Measurements from ENCODE around the gene MMP17.

The MMP17 gene

GRCh38 chr12:131896811-131897270, 68.6 kb downstream of the MMP17 start:
- peak overlapping the region; percentile 67 for H3K4me3 ChIP-seq (ENCODE audit: low read length)
- no peak for DNase-seq
- H3F3A ChIP-seq (ENCODE audit: insufficient read depth, low read length): no peaks in the 10 kb centered on the region
- H2AFZ ChIP-seq (ENCODE audit: low read length): no peak overlapping the region
- H3K36me3 ChIP-seq (replicated peaks; ENCODE audit: insufficient read depth, low read length): no peaks in the 10 kb centered on the region
- H3K9me2 ChIP-seq (replicated peaks; ENCODE audit: insufficient read depth, low read length): no peaks in the 10 kb centered on the region
- no peaks in the 10 kb centered on the region for H3K4me1 ChIP-seq (ENCODE audit: low read length)
- peak overlapping the region; percentile 67; the same call in 1 of the 2 replicates for H3K27ac ChIP-seq (ENCODE audit: low read length)
- H4K20me1 ChIP-seq (ENCODE audit: insufficient read depth, low read length): no peaks in the 10 kb centered on the region
- H3K79me2 ChIP-seq (ENCODE audit: low read length): no peaks in the 10 kb centered on the region; the same call in 1 of the 2 replicates
- TF ChIP-seq EZH2 (optimal IDR thresholded peaks at IDR 0.05; ENCODE audit: low read depth, low read length) (no peak), EZH2phosphoT487 (IDR thresholded peaks at IDR 0.05; ENCODE audit: low read length) (no peak)
- TF ChIP-seq, protein P1, sequence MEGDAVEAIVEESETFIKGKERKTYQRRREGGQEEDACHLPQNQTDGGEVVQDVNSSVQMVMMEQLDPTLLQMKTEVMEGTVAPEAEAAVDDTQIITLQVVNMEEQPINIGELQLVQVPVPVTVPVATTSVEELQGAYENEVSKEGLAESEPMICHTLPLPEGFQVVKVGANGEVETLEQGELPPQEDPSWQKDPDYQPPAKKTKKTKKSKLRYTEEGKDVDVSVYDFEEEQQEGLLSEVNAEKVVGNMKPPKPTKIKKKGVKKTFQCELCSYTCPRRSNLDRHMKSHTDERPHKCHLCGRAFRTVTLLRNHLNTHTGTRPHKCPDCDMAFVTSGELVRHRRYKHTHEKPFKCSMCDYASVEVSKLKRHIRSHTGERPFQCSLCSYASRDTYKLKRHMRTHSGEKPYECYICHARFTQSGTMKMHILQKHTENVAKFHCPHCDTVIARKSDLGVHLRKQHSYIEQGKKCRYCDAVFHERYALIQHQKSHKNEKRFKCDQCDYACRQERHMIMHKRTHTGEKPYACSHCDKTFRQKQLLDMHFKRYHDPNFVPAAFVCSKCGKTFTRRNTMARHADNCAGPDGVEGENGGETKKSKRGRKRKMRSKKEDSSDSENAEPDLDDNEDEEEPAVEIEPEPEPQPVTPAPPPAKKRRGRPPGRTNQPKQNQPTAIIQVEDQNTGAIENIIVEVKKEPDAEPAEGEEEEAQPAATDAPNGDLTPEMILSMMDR (IDR thresholded peaks at IDR 0.05; ENCODE audit: low read length): no peak
- H3K9me3 ChIP-seq (replicated peaks; ENCODE audit: insufficient read depth, low read length): no peaks in the 10 kb centered on the region
- no peaks in the 10 kb centered on the region for H3K27me3 ChIP-seq (replicated peaks; ENCODE audit: insufficient read depth, low read length)
- peak overlapping the region; percentile 87 for H3K4me2 ChIP-seq (ENCODE audit: low read depth, low read length)
- peak overlapping the region; percentile 82 for H3K9ac ChIP-seq (ENCODE audit: low read length)

GRCh38 chr12:131897276-131897675, 69.1 kb downstream of the MMP17 start:
- Histone ChIP-seq H3K36me3 (replicated peaks; ENCODE audit: insufficient read depth, low read length) (no peaks in the 10 kb centered on the region), H3K4me2 (ENCODE audit: low read depth, low read length) (no peak overlapping the region), H3K9ac (ENCODE audit: low read length) (no peak overlapping the region), H3K9me2 (replicated peaks; ENCODE audit: insufficient read depth, low read length) (no peaks in the 10 kb centered on the region), H3K79me2 (ENCODE audit: low read length) (no peaks in the 10 kb centered on the region; the same call in 1 of the 2 replicates), H3K27ac (ENCODE audit: low read length) (no peak overlapping the region), H3F3A (ENCODE audit: insufficient read depth, low read length) (no peaks in the 10 kb centered on the region), H3K27me3 (replicated peaks; ENCODE audit: insufficient read depth, low read length) (no peaks in the 10 kb centered on the region), H3K4me3 (ENCODE audit: low read length) (no peak overlapping the region), H3K4me1 (ENCODE audit: low read length) (no peaks in the 10 kb centered on the region), H4K20me1 (ENCODE audit: insufficient read depth, low read length) (no peaks in the 10 kb centered on the region), H3K9me3 (replicated peaks; ENCODE audit: insufficient read depth, low read length) (no peaks in the 10 kb centered on the region), H2AFZ (ENCODE audit: low read length) (no peak overlapping the region)
- no peak for DNase-seq
- TF ChIP-seq EZH2 (optimal IDR thresholded peaks at IDR 0.05; ENCODE audit: low read depth, low read length): no peak
- TF ChIP-seq, protein P1 (IDR thresholded peaks at IDR 0.05; ENCODE audit: low read length): no peak
- TF ChIP-seq EZH2phosphoT487 (IDR thresholded peaks at IDR 0.05; ENCODE audit: low read length): no peak

DNA sequence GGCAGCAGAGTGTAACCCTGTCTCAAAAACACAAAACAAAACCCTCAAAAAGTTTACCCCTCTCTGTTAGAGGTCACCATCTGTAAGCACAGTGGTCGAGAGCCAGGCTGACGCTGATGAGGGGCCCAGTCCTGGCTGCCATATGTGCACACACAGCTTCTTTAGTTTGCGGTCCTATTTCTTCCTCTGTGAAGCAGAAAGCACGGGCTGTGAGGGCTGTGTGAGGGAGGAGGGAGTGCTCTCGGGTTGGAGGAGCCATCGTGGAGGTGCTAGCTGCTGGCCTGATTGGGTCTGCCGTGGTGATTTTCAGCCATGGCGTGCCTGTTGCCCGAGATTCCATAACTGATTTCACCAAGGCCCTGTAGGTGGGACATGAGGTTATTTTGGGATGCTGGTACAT, 69.7 kb downstream of the MMP17 start:
- H3K9me3 ChIP-seq (replicated peaks; ENCODE audit: insufficient read depth, low read length): no peaks in the 10 kb centered on the region
- no peaks in the 10 kb centered on the region for H3K27me3 ChIP-seq (replicated peaks; ENCODE audit: insufficient read depth, low read length)
- H3K36me3 ChIP-seq (replicated peaks; ENCODE audit: insufficient read depth, low read length): no peaks in the 10 kb centered on the region
- H3F3A ChIP-seq (ENCODE audit: insufficient read depth, low read length): no peaks in the 10 kb centered on the region
- TF ChIP-seq EZH2phosphoT487 (IDR thresholded peaks at IDR 0.05; ENCODE audit: low read length) (no peak), EZH2 (optimal IDR thresholded peaks at IDR 0.05; ENCODE audit: low read depth, low read length) (no peak)
- TF ChIP-seq, protein P1 (IDR thresholded peaks at IDR 0.05; ENCODE audit: low read length): no peak
- H3K79me2 ChIP-seq (ENCODE audit: low read length): no peaks in the 10 kb centered on the region; the same call in 1 of the 2 replicates
- no peak overlapping the region for H3K4me3 ChIP-seq (ENCODE audit: low read length)
- no peak overlapping the region for H2AFZ ChIP-seq (ENCODE audit: low read length)
- H3K9ac ChIP-seq (ENCODE audit: low read length): no peak overlapping the region
- no peak overlapping the region for H3K27ac ChIP-seq (ENCODE audit: low read length)
- H4K20me1 ChIP-seq (ENCODE audit: insufficient read depth, low read length): no peaks in the 10 kb centered on the region
- no peak for DNase-seq
- no peaks in the 10 kb centered on the region for H3K9me2 ChIP-seq (replicated peaks; ENCODE audit: insufficient read depth, low read length)
- H3K4me2 ChIP-seq (ENCODE audit: low read depth, low read length): no peak overlapping the region
- no peaks in the 10 kb centered on the region for H3K4me1 ChIP-seq (ENCODE audit: low read length)
